ENCODE data around the gene SLC7A1. TPM values are rescaled to one million over a fixed set of nuclear protein-coding genes. Genes with fewer than 3 reads are reported as not detected.

Gene SLC7A1
- total and polyA plus RNA-seq, 4 donors, result 6.6 to 53.8 (median 10.5) TPM

DNA sequence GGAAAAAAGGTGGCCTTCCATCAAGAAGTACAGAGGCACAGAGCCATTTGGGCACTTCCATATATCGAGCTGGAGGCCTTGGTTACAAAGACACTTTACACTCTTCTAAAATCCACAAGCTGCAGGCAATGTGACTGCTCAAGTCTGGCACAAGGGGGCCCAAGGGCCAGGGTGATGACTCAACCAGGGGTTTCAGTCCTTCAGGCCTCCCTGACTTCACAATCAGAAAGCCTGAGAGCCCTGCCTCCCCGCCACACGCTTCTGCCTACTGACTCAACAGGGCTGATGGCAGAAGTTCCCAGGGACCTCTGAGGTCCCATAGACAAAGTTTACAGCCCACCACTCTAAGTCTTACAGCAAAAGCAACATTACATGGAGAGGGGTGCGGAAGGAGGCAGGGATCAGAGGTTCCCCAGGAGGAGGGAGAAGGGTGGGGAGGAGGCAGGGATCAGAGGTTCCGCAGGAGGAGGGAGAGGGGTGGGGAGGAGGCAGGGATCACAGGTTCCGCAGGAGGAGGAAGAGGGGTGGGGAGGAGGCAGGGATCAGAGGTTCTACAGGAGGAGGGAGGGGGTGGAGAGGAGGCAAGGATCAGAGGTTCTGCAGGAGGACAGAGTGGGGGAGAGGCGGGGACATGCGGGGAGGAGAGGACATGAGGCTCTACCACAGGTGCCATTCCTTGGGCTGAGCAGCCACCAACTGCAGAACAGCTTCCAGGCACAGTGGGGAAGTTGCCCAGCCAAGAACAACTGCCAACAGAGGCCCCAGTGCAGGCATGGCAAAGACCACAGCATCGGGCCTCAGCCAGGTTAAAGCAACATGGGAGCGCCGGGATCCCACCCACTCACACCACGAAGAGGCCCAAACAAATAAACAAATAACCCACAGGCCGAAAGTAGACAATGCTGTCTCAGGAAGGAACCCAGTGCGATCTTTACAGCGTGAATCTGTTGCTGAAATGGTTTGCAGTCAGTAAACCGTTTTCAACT lies 52.0 kb downstream of the SLC7A1 start:
- no peak overlapping the region for H3K27ac ChIP-seq (ENCODE audit: low read depth in 1 of 2, low read length in 1 of 2)
- no peak for DNase-seq
- no peaks in the 10 kb centered on the region for H3K27me3 ChIP-seq (ENCODE audit: control insufficient read depth in 3 of 3, insufficient read depth in 3 of 3, low read length in 2 of 3)
- H3K9me3 ChIP-seq (ENCODE audit: control insufficient read depth in 4 of 4, insufficient read depth in 3 of 4, low read length in 3 of 4), result no peaks in the 10 kb centered on the region
- H3K4me3 ChIP-seq, result no peak overlapping the region
- no peak for ATAC-seq (ENCODE audit: insufficient read depth, low FRiP score)
- peaks cover 0 to 15% (median 0%) of the 10 kb centered on the region in 5 donors for H3K4me1 ChIP-seq (ENCODE audit: control insufficient read depth in 5 of 5, insufficient read depth in 5 of 5, low read length in 5 of 5)
- H3K9ac ChIP-seq (ENCODE audit: insufficient read depth in 1 of 2, low read length in 2 of 2), result no peak overlapping the region
- TF ChIP-seq CTCF (IDR thresholded peaks at IDR 0.05; ENCODE audit: control extremely low read depth, extremely low read depth), result no peak
- H3K36me3 ChIP-seq (ENCODE audit: control insufficient read depth in 4 of 4, insufficient read depth in 4 of 4, low read length in 4 of 4), result peaks cover 0 to 2% (median 0%) of the 10 kb centered on the region in 4 donors
- WGBS, 2 donors, result 89 to 93% methylated on average over 16 of the region's 16 CpGs

DNA sequence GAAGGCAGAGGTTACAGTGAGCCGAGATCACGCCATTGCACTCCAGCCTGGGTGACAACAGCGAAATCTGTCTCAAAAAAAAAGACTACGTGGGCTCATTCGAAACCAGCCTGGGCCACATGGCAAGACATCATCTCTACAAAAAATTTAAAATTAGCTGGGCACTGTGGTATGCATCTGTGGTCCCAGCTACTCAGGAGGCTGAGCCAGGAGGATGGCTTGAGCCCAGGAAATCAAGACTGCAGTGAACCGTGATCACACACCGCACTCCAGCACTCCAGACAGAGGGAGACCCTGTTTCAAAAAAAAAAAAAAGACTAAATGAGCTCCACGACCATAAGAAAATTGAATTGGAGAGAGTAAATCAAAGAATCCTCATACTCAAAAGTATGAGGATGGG lies 53.1 kb downstream of the SLC7A1 start:
- peaks cover 0 to 2% (median 0%) of the 10 kb centered on the region in 4 donors for H3K36me3 ChIP-seq (ENCODE audit: control insufficient read depth in 4 of 4, insufficient read depth in 4 of 4, low read length in 4 of 4)
- peaks cover 0 to 17% (median 0%) of the 10 kb centered on the region in 5 donors for H3K4me1 ChIP-seq (ENCODE audit: control insufficient read depth in 5 of 5, insufficient read depth in 5 of 5, low read length in 5 of 5)
- no peak for TF ChIP-seq CTCF (IDR thresholded peaks at IDR 0.05; ENCODE audit: control extremely low read depth, extremely low read depth)
- ATAC-seq (ENCODE audit: insufficient read depth, low FRiP score) (no peak), DNase-seq (no peak)
- no peak overlapping the region for H3K27ac ChIP-seq (ENCODE audit: low read depth in 1 of 2, low read length in 1 of 2)
- no peaks in the 10 kb centered on the region for H3K27me3 ChIP-seq (ENCODE audit: control insufficient read depth in 3 of 3, insufficient read depth in 3 of 3, low read length in 2 of 3)
- H3K9ac ChIP-seq (ENCODE audit: insufficient read depth in 1 of 2, low read length in 2 of 2), result no peak overlapping the region
- no peaks in the 10 kb centered on the region for H3K9me3 ChIP-seq (ENCODE audit: control insufficient read depth in 4 of 4, insufficient read depth in 3 of 4, low read length in 3 of 4)
- 97 to 99% methylated on average over 8 of the region's 8 CpGs for WGBS, 2 donors
- no peak overlapping the region for H3K4me3 ChIP-seq

DNA sequence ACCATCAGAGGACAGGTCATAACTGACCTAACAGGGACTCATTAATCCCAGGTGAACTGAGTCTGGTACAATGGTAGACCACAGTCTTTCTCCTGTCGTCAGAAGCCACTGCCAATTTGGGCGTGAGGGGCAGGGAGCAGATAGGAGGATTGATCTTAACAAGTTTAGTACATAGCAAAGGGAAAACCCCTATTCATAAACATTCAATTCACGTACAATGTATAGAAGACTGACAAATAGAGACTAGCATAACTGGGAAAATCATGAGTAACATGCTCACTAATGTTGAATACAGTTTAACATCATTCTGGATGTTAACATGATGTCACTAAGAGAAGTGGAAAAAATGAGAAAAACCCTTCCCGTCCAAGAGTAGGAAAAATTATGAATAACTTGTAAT lies 54.1 kb downstream of the SLC7A1 start:
- Histone ChIP-seq H3K27ac (ENCODE audit: low read depth in 1 of 2, low read length in 1 of 2) (no peak overlapping the region), H3K4me1 (ENCODE audit: control insufficient read depth in 5 of 5, insufficient read depth in 5 of 5, low read length in 5 of 5) (peaks cover 0 to 10% (median 0%) of the 10 kb centered on the region in 5 donors), H3K36me3 (ENCODE audit: control insufficient read depth in 4 of 4, insufficient read depth in 4 of 4, low read length in 4 of 4) (peaks cover 0 to 2% (median 0%) of the 10 kb centered on the region in 4 donors), H3K27me3 (ENCODE audit: control insufficient read depth in 3 of 3, insufficient read depth in 3 of 3, low read length in 2 of 3) (no peaks in the 10 kb centered on the region), H3K9me3 (ENCODE audit: control insufficient read depth in 4 of 4, insufficient read depth in 3 of 4, low read length in 3 of 4) (no peaks in the 10 kb centered on the region), H3K4me3 (no peak overlapping the region), H3K9ac (ENCODE audit: insufficient read depth in 1 of 2, low read length in 2 of 2) (no peak overlapping the region)
- ATAC-seq (ENCODE audit: insufficient read depth, low FRiP score) (no peak), DNase-seq (no peak)
- TF ChIP-seq CTCF (IDR thresholded peaks at IDR 0.05; ENCODE audit: control extremely low read depth, extremely low read depth), result no peak
- 93% methylated on average over 4 of the region's 4 CpGs for WGBS, 2 donors

All from lung (tissue), 12 donors.